Endometrium (tissue), 2 donors: ENCODE results near the gene HOXD1.

Source experiments
- FAIRE-seq: peaks from 2 replicates; lab custom pipeline; 2012; peaks lifted over from hg19 to GRCh38; lab: Jason Lieb, UNC
- donor health status: control.
- donor health status: control.

Gene HOXD1

DNA sequence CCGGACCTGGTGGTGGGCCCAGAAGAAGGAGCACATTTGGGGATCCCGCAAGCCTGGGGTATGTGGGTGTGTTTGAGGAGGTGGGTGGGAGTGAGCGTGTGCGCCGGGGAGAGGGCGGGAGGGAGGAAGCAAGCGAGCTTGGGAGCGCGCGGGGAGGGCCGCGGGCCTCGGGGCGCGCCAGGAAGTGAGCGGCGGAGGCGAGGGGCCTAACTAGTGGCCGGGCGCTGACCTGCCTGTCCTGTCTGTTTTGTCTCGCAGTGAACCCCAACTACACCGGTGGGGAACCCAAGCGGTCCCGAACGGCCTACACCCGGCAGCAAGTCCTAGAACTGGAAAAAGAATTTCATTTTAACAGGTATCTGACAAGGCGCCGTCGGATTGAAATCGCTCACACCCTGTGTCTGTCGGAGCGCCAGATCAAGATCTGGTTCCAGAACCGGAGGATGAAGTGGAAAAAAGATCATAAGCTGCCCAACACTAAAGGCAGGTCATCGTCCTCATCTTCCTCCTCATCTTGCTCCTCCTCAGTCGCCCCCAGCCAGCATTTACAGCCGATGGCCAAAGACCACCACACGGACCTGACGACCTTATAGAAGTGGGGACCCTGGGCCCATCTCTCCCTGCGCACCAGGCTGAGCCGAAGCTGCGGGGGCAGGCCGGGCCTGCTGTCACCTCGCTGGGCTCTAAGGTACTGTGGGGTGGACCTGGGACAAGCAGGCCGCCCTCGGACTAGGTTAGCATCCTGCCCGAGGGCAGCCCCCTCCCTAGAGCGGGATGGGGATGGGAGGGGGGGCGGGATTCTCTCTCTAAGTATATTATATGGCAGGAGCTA, 35.9 kb upstream of the HOXD1 start:
- FAIRE-seq: no peak

DNA sequence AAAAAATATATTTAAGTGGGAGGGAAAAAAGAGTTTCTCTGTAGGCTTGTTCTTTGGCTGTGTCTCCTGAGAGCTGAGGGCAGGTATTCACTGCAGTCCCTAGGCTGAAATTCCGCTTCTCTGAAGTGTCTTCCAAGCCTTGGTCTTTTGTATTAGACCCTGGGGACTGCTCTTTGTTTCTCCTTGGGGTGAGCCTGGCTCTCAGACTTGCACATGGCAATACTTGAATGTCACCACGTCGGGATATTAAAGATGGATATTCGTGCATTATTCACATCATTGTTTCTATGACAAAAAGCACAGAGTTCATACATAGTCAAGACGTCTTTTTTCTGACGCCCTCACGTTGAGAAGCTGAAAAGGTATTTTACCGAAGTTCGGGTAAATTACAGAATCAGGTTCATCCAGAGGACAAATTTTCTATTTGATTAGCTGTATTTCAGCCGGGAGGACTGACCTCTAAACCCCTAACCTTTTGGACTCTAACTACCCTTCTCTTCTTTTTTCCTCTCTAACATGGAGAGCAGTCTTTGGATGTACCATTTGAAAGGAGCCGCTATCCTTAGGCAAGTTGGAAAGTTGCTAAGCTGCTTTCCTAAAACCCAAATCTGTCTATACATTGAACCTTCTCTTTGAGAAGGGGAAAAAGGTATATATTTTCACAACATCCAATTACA, 33.8 kb upstream of the HOXD1 start:
- no peak for FAIRE-seq

DNA sequence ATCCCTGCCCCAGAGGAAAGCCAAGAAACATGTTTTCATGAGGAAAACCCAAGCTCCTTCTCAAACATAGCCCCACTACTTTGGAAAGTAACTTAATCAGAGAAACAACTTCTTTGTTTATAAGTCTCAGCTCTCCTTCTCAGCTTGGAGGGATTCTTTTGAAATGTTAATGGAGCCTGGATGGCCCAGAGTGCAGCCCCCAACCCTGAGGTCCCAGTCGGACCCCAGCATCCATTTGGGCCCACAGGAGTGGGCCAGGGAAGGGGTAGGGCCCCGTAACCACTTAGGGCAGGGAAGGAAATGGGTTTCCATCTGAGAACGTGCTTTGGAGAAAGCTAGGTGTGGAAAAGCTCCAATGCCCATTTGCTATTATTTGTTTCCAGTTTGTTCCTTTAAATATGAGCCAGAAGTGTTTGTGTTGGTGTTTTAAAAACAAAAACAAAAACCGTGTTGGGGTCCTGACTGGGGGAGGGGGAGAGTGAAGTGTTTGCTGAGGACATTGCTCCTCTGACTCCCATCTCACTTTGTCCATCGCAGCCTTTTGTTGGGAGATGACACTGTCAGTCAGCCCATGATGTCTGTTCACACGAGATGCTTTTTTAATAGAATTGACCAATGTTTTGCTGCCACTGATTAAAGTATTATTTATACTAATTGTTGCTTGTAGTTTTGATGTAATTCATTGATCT, 33.0 kb upstream of the HOXD1 start:
- no peak for FAIRE-seq

DNA sequence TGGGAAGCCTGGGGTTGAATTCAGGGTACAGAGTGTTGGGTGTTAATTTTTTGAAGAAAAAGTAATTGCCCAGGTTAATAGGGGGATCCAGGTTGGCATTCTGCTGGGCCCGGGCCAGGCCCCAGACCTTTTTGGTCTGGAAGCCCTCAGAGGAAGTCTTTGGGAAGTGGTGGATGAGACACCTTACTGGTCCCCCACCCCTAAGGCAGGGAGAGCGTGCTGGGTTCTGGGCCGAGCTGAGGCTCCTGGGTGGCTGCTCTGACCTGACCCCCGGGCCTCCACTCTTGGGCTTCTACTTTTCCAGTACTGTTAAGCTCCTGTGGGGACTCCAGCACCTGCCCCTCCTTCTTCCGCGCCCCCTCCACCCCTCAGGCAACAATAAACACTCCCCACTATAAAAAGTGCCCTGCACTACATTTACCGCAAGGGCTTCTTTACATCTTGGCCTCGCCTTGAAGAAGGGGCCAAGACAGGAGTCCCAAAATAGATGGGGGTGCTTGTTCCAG, 32.1 kb upstream of the HOXD1 start:
- no peak for FAIRE-seq

DNA sequence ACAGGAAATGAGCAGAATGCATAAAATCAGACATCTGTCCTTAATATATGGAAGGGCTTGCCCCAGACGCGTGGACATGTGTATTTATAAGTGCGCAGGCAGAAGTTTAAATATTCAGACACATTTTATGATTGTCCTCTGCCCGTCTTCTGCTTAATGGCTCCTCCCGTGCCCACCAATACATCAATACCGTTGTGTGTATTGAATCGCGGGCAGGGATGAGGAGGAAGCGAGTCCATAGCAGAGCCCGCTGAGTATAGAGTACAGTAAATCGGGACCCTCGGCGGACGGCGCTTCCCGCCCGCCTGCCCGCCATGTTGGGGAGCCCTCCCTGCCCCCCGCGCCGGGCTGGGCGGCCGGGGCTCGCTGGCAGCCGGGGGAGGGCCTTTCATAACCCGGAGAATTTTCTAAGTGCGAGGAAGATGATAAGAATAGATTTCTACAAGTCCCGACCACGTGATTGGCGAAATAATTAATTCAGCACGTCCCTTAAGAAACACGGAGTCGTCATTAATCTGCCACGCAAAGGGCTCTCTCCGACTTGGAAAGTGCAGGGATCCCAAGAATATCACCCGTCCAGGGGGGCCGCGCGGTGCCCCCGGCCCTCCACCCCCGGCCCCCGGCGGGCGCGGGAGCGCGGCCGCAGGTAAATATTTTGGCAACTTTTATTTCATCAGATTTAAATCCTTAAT, 31.5 kb upstream of the HOXD1 start, which contains the start of gene HOXD3:
HOXD3 (plus strand) TSS at position 501 of the 692 bp plus-strand sequence. CDS start 11,808 bp downstream, outside the sequence.
- FAIRE-seq: no peak

DNA sequence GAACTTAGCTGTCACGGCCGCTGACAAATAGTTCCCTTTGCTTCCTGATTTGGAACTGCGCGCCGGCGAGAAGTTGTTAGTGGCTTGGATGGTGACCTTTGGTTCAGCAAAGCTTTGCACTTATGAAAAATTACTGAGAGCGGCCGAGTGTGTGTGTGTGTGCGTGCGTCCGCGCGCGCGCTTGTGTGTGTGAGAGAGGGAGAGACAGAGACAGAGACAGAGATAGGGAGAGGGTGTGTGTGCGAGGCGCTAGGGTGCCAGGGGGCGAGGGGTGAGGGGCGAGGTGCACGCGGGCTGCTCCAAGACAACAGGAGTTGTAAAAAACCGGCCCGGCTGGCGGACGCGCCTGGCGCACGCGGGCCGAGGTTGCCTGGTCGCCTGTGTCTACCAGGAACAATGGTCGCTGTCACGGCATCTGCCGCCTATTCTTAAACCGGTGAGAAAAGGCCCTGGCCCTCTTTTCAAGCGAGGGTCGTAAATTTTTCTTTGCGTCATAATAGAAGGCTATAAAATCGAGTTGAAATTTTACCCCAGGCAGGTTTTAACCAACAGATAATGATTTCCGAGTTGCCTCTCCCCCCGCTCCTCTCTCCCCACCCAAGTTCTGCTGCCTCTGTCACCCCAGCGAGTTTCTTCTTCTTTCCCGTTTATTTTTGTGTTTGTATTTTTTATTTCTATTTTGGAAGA, 30.8 kb upstream of the HOXD1 start:
- FAIRE-seq: no peak

DNA sequence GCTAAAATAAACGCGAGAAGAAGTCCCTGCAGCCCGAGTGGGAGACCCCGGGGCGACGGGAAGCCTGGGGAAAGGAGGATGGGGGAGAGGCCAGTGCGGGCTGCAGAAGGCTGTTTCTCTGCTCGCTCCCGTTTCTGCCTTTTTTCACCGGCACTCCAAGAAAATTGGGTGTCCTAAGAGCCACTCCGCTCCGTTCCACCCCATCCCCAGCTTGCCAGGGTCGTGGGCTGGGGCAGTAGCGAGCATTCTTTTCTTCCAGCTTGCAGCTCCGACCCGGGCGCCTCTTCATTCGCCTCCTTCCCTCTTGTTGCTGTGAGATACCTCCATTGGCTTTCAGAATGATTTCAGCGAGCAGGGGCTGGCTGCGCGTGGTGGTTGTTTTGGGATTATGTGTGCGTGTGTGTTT, 30.3 kb upstream of the HOXD1 start:
- FAIRE-seq: no peak

DNA sequence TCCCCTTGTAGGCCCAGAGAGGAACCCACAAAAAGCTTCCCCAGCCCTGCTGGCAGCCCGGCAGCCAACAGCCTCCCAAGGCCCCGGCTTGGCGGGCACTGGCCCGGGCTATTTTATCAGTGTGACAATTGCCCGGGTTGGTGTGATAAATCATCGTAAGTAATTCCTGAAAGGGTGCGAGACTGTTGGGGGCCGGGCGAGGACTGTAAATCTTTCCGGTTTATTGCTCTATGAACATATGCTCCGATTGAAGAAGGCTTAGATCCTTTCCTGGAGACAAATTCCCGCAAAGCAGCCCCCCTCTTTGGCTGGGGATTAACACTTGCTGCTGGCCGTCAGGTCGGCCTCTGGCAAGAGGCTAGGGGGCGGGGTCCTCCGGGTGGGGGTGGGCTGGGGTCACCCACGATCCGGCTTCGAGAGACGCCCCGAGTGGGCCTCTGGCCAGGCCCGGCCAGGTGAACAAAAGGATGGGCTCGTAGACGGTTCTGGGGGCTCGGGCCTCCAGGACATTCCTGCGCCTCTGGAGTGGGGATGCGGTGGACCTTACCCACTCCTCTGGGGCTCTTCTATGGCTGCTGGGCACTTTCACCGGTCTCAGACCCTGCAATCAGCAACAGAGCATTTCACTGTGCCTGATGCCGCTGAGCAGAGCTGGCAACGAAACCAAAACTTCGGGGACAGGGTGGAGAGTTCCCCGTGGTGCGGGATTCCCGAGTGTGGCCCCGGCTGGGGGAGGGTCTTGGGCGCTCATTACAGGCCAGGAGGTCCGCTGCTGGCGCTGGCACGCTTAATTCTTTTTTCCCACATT, 29.4 kb upstream of the HOXD1 start:
- no peak for FAIRE-seq

DNA sequence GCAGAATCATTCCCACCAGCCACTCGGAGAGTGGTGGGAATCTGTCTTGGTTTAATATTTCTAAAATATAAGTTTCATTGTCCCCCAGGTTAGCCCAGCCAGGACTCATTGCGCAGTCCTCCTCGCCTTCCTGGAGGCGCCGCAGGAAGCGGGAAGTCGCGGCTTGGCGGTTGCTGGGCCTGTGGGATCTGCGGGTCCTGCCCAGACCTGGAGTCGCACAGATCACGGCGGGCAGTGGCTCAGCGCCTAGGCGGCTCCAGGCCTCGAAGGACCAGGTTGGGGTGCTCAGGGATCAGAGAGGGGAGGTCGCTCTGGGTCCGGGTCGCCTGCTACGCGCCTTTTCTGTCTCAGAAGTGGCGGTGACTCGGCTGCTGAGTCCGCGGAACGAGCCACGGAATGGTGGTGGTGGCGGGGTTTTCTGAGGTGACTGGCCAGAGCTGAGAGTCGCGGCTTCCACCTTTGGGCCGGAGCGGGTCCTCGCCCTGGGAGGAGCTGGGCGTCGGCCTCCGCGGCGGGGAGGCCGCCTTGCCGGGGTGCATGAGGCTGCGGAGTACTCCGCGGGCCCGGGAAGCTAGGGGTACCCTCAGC, 28.7 kb upstream of the HOXD1 start:
- FAIRE-seq: no peak

DNA sequence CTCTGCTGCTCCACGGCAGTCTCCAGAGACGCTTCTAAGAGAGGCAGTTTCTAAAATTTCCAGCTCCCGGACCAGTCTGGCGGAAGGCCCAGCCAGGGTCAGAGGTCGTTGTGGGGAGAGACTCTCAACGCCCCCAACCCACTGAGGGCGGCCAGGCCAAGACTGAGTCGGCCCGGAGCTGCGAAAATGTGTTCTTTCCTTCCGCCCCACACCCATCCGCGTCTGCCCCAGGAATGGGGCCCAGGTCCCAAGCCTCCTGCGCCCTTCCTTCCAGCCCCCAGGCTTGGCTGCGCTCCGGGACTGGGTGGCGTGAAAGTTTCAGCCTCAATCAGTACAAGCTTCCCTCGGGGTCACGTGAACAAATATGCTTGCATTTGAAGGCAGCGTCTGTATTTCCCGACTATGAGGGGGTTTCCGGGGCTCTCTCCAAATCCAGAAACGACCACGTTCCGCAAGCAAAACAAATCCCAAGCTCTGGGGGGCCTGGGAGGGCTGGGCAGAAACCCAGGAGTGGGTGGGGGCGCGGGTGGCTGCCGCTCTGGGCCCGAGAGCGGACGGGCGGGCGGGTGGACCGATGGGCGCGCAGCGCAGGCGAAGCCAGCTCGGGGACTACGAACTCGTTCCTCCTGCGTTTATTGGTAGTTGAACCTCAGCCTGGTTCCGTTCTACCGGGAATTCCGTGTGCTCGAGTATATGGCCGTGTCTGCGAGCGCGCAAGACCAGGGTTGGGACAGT, 28.1 kb upstream of the HOXD1 start:
- no peak for FAIRE-seq

DNA sequence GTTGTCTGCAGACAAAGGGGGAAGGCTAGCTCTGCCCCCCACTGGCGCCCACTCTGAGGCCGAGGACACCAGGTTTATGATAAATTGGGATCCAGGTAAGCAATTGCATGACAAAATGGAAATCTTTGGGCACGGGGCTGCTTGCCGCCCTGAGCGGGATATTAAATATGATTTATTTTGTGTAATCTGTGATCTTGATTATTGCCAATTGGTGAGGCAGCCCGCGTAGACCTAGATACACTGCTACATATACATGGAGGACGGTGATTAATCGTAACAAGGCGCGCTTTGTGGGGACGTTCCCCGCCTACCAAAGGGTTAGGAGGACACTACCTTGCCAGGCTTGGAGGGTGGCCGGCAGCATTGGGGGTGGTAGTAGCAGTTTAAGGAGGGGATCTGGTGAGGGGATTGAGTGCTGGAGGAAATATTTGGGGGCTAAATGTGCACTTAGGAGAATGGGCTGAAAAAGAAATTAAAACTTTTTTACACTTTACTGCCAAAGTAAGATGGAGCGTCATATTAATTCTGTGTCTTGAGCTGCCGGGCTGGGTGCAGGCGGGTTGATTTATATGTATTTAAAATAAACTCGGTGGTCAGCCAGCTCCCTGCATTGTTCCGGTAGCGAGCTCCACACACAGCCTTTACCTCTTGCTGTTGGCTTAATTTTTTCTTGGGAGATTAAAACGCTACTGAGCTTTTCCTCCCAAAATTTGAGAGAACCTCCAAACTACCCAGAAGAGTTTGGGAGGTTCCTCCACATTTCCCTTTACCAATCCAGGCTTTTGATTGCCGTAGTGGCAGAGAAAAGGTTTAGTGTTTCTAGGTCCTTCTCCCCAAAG, 27.3 kb upstream of the HOXD1 start:
- FAIRE-seq: no peak

DNA sequence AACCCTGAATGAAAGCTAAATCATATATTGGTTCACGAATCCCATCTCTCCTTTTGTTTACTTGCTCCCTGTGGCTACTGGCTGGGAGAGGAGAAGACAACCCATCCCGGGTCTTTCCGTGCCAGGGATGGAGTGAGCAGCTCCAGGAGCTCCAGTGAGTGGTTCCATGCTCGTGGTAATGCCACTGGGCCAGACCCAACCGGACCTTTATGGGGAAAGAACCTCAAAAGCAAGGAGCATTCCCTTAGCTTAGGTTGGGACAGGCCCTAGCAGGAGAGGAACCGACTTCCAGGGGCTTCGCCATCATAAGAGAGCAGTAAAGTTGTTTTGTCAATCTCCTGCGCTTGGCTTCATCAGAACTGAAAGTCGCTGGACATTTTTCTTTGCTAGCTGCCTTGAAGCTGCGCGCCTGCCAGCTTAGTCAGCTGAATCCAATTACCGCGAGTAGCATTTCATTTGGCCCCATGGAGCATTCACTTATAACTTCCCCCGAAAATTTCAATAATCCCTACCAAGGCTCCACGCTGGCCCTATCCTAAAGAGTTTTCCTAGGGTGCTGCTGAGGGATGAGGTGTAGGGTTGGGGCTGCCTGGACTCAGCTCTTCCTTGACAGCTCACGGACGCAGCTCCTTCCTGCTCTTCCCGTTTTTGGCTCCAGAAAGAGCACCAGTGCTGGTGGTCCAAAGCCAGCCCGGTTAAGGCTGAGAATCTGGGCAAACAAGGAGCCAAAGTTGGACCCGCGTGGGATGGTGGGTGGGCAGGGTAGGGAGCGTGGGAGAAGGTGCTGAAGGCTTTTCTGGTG, 26.4 kb upstream of the HOXD1 start:
- no peak for FAIRE-seq

DNA sequence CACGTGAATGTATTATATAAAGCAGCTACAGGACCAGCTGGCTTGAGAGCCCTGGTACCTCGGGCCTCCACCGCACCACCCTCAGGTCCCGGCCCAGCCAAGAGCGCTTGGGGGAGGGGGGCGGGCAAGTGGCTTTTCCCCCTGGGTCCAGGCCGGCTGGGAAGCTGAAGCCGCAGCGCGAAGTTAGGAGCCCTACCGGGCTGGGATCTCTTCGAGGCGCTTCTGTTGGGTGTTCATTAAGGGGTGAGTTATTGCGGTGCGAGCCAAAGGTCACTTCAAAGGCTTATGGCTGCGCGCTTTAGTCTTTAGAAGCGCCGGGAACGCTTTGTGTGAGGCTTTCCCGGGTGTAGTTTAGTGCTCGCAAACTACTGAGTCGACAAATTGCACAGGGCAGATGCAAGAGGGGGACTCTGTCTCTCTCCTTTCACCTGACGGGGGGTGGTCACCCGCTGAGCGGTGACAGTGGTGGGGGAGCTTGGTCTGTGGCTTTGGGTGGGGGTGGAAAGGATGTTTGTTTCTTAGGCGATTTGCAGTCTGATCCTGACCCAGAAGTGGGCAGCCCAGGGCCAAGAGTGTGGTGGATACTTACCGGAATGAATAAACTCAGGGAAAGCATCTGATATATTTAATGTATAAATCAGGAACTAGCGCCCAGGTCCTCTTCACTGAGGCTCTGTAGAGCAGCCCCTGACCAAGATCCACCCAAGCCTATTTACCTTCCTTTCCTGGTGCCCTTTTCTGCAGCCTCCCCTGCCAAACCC, 25.4 kb upstream of the HOXD1 start:
- no peak for FAIRE-seq

DNA sequence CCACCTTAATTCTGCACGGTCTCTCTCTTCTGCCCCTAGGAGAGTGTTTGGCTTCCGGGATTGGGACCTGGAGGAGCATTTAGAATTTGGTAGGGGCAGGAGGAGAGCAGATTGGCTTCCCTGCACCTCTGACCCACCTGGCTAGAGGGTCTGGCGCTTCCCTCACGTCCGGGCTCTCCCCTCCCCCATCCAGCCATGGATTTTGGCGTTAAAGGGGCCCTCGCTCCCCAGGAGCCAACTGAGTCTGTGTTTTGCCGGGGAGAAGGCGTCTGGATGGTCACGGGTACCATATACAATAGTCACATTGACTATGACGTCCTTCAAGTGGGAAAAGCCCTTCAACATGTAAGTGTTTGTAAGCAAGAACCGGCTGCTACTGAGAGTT, 24.8 kb upstream of the HOXD1 start:
- FAIRE-seq: no peak

DNA sequence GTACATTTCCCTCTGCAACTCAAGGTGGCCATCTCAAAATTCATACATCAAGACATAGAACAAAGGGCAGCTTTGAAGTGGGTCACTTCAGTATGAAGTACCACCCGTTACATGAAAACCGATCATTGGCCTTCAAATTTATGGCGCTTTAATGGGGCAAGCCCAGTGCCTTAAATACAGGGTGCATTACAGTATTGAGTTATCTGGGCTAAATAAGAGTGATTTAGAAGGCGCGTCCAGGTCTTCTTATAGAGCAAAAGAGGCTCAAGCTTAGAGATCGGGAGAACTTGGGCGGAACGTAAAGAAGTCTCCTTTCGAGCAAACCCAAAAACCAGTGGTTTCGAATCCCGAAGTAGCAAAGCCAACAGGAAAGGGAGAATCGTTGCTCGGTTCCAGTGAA, 24.3 kb upstream of the HOXD1 start:
- no peak for FAIRE-seq

DNA sequence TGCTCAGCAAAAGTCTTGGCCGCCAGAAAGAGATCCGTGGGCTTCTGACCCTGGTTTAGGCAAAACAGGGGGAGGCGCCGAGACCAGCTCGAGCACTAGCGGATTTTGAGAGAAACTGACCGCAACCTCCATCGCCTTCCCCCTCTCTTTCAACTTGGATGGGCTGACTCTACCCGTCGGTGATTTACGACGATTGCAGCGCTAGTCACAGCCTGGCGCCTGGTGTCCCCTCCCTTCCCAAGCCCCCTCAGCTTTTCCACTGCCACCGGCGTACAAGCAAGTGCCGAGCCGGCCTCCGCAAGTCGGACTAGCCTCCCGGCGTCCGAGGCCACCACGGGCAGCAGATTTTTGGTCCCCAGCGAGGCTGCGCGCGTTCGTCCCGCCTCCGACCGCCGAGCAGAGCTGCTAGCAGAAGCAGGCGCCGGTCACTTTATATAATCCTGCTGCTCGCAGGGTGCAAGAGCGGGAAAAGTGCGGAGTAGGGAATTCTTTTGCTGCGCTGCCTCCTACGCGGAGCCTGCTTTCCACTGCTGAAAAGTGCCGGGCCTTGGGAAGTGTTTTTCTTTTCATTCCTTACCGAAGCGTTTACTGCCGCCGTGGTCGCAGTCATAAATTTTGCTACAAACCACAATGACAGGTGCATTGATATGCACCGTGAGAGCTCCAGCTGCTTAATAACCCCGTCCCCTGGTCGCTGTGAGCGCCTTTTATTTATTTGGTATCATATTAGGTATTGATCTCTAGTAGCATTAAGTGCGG, 23.7 kb upstream of the HOXD1 start:
- FAIRE-seq: no peak
